ENCODE data around the gene F7.

The F7 gene

DNA sequence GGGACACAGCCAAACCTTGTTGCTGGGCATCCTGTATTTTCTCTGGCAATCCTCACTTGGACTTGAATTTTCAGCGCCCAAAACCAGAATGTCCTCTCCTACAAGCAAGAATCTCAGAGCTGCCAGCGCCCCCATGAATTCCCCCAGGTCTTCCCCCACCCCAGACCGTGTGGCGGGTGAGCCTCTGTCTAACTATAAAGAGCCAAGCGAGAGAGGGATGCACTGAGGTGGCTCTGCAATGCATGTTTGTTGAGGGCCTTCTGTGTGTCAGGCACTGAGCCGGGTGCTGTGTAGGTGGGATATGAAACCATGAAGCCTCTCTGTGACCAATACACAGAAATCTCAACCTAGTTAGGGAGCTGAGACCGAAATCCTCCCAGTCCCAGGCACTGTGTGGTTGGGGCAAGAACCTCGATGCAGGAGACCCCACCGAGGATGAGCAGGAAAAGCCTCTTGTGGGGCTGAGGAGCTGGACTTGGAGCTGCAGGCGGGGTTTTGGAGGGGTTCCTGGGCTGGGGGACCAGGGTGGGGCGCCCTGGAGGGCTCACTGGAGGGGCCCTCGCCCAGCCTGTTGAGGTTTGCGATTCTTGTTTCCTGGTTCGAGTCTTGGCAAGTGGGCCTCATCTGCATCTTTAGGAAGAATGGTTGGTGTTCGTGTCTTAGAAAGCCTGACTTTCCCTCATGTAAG is 40.5 kb downstream of the F7 start:
- Histone ChIP-seq H3K4me3 (ENCODE audit: insufficient read length, low read depth) (no peak overlapping the region), H3K9me3 (ENCODE audit: insufficient read depth, low read length) (no peaks in the 10 kb centered on the region), H3K27me3 (ENCODE audit: insufficient read depth, insufficient read length) (peaks cover 4% of the 10 kb centered on the region), H3K36me3 (ENCODE audit: insufficient read depth, insufficient read length, low read length) (no peaks in the 10 kb centered on the region), H3K4me1 (ENCODE audit: insufficient read depth, insufficient read length) (peaks cover 11% of the 10 kb centered on the region), H3K9ac (ENCODE audit: insufficient read length, low read depth) (no peak overlapping the region)
- no peak for DNase-seq (ENCODE audit: low read depth, low spot score)
- TF ChIP-seq ZNF274 (IDR thresholded peaks at IDR 0.05; ENCODE audit: low read depth, low read length) (no peak), SUZ12 (IDR thresholded peaks at IDR 0.05; ENCODE audit: extremely low read depth, insufficient read depth, insufficient read length) (no peak), YY1 (IDR thresholded peaks at IDR 0.05; ENCODE audit: insufficient read depth, insufficient read length) (no peak)

DNA sequence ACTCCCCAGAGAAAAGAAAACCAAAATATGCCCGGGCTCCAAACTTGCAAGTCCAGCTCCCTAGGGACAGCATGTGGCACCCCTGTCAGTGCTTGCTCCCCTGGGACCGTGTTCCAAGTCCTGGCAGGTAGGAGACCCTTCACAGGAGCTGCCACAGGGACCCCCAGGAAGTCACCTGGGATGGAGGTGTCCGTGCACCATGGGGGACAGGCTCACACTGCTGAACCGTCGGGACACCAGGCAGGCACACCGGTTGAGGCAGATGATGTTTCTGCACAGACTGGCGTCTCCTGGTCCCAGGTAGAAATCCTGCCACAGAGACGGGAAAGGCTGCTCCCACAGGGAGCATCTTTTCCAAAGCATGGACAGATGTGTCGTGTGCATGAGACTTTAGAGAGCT is 41.2 kb downstream of the F7 start:
- DNase-seq (ENCODE audit: low read depth, low spot score), result no peak
- TF ChIP-seq ZNF274 (IDR thresholded peaks at IDR 0.05; ENCODE audit: low read depth, low read length), result no peak
- TF ChIP-seq SUZ12 (IDR thresholded peaks at IDR 0.05; ENCODE audit: extremely low read depth, insufficient read depth, insufficient read length), result no peak
- no peak for TF ChIP-seq YY1 (IDR thresholded peaks at IDR 0.05; ENCODE audit: insufficient read depth, insufficient read length)
- H3K4me3 ChIP-seq (ENCODE audit: insufficient read length, low read depth), result no peak overlapping the region
- no peaks in the 10 kb centered on the region for H3K9me3 ChIP-seq (ENCODE audit: insufficient read depth, low read length)
- no peaks in the 10 kb centered on the region for H3K36me3 ChIP-seq (ENCODE audit: insufficient read depth, insufficient read length, low read length)
- H3K27me3 ChIP-seq (ENCODE audit: insufficient read depth, insufficient read length), result peaks cover 10% of the 10 kb centered on the region
- H3K9ac ChIP-seq (ENCODE audit: insufficient read length, low read depth), result no peak overlapping the region
- peaks cover 11% of the 10 kb centered on the region for H3K4me1 ChIP-seq (ENCODE audit: insufficient read depth, insufficient read length)

DNA sequence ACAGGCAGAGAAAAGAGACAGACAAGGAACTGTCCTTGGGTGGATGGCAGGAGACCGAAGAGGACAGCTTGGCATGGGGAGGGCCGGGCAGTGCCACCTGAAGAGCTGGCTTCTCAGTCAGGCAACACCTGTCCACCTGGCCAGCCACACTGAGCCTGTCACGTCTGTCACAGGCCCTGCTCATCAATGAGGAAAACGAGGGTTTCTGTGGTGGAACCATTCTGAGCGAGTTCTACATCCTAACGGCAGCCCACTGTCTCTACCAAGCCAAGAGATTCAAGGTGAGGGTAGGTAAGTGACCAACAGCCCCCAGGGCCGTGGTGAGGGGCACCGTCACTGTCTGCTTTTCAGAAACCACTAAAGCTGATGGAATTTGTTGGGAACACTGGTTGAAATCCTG is 41.6 kb downstream of the F7 start:
- peaks cover 13% of the 10 kb centered on the region for H3K4me1 ChIP-seq (ENCODE audit: insufficient read depth, insufficient read length)
- no peak overlapping the region for H3K4me3 ChIP-seq (ENCODE audit: insufficient read length, low read depth)
- no peak for DNase-seq (ENCODE audit: low read depth, low spot score)
- H3K27me3 ChIP-seq (ENCODE audit: insufficient read depth, insufficient read length), result peaks cover 15% of the 10 kb centered on the region
- TF ChIP-seq SUZ12 (IDR thresholded peaks at IDR 0.05; ENCODE audit: extremely low read depth, insufficient read depth, insufficient read length) (no peak), YY1 (IDR thresholded peaks at IDR 0.05; ENCODE audit: insufficient read depth, insufficient read length) (no peak), ZNF274 (IDR thresholded peaks at IDR 0.05; ENCODE audit: low read depth, low read length) (no peak)
- no peaks in the 10 kb centered on the region for H3K9me3 ChIP-seq (ENCODE audit: insufficient read depth, low read length)
- H3K9ac ChIP-seq (ENCODE audit: insufficient read length, low read depth), result no peak overlapping the region
- no peaks in the 10 kb centered on the region for H3K36me3 ChIP-seq (ENCODE audit: insufficient read depth, insufficient read length, low read length)

DNA sequence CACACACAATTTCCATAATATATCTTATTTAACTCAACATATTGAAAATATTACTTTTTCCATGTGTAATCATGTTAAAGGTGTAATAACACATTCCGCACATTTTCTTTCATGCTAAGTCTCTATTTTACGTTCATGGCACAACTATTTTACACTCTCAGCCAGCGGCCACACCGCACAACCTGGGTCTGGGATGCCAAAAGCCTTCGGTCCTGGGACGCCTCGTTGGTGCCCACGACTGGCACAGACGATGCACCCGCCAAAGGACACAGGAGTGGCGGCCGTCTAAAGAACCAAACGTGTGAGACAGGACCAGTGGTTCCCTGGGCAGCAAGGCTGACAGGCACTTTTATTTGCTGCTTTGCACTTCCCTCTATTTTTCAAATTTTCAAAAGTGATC is 42.8 kb downstream of the F7 start:
- TF ChIP-seq YY1 (IDR thresholded peaks at IDR 0.05; ENCODE audit: insufficient read depth, insufficient read length) (no peak), SUZ12 (IDR thresholded peaks at IDR 0.05; ENCODE audit: extremely low read depth, insufficient read depth, insufficient read length) (no peak), ZNF274 (IDR thresholded peaks at IDR 0.05; ENCODE audit: low read depth, low read length) (no peak)
- no peak overlapping the region for H3K4me3 ChIP-seq (ENCODE audit: insufficient read length, low read depth)
- peaks cover 9% of the 10 kb centered on the region for H3K4me1 ChIP-seq (ENCODE audit: insufficient read depth, insufficient read length)
- no peak for DNase-seq (ENCODE audit: low read depth, low spot score)
- H3K36me3 ChIP-seq (ENCODE audit: insufficient read depth, insufficient read length, low read length), result no peaks in the 10 kb centered on the region
- no peak overlapping the region for H3K9ac ChIP-seq (ENCODE audit: insufficient read length, low read depth)
- no peaks in the 10 kb centered on the region for H3K9me3 ChIP-seq (ENCODE audit: insufficient read depth, low read length)
- peaks cover 27% of the 10 kb centered on the region for H3K27me3 ChIP-seq (ENCODE audit: insufficient read depth, insufficient read length)

DNA sequence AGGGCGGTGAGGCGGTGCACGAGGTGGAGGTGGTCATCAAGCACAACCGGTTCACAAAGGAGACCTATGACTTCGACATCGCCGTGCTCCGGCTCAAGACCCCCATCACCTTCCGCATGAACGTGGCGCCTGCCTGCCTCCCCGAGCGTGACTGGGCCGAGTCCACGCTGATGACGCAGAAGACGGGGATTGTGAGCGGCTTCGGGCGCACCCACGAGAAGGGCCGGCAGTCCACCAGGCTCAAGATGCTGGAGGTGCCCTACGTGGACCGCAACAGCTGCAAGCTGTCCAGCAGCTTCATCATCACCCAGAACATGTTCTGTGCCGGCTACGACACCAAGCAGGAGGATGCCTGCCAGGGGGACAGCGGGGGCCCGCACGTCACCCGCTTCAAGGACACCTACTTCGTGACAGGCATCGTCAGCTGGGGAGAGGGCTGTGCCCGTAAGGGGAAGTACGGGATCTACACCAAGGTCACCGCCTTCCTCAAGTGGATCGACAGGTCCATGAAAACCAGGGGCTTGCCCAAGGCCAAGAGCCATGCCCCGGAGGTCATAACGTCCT is 43.4 kb downstream of the F7 start:
- Histone ChIP-seq H3K4me1 (ENCODE audit: insufficient read depth, insufficient read length) (peaks cover 5% of the 10 kb centered on the region), H3K4me3 (ENCODE audit: insufficient read length, low read depth) (no peak overlapping the region), H3K9ac (ENCODE audit: insufficient read length, low read depth) (no peak overlapping the region), H3K36me3 (ENCODE audit: insufficient read depth, insufficient read length, low read length) (no peaks in the 10 kb centered on the region), H3K9me3 (ENCODE audit: insufficient read depth, low read length) (no peaks in the 10 kb centered on the region), H3K27me3 (ENCODE audit: insufficient read depth, insufficient read length) (peaks cover 27% of the 10 kb centered on the region)
- DNase-seq (ENCODE audit: low read depth, low spot score), result no peak
- TF ChIP-seq YY1 (IDR thresholded peaks at IDR 0.05; ENCODE audit: insufficient read depth, insufficient read length) (no peak), ZNF274 (IDR thresholded peaks at IDR 0.05; ENCODE audit: low read depth, low read length) (no peak), SUZ12 (IDR thresholded peaks at IDR 0.05; ENCODE audit: extremely low read depth, insufficient read depth, insufficient read length) (no peak)

DNA sequence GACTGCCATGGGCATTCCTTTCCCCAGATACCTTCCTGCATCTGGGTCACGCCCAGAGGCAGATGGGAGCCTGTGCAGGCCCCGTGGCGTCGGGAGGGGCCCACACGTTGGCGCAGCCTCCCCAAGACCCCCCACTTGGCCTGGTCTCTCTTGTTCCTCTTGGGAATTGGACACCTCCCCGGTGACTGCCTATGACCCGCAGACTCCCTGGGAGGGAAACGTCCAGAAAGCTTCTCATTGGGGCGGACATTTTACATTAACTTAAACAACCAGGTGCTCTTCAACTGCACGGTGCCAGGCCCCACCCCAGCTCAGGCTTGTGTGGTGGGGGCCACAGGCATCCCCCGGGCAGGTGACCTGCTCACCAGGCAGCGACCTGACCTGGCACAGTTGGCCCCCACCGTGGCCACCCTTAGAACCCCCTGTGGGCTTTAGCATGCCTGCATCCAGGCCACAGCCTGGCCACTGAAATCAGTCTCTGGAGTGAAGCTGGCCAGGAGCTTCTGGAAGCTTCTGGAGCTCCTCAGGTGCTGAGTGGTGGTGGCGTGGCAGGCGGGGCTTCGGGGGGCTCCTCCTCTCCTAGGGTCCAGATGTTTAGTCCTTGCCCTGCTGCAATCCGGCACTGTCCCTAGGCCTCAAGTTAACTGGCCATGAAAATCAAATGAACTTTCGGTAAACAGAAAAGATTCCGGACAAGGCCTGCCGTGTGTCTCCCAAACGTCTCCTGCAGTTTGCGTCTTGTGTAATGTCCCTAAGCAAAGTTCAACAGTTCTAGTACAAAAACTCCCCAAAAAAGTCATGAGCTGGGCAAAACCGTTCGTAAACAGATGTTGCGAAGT is 44.3 kb downstream of the F7 start:
- TF ChIP-seq YY1 (IDR thresholded peaks at IDR 0.05; ENCODE audit: insufficient read depth, insufficient read length) (no peak), SUZ12 (IDR thresholded peaks at IDR 0.05; ENCODE audit: extremely low read depth, insufficient read depth, insufficient read length) (no peak), ZNF274 (IDR thresholded peaks at IDR 0.05; ENCODE audit: low read depth, low read length) (no peak)

More for the DNA sequence above, 44.3 kb downstream of the F7 start:
- peaks cover 27% of the 10 kb centered on the region for H3K27me3 ChIP-seq (ENCODE audit: insufficient read depth, insufficient read length)
- H3K36me3 ChIP-seq (ENCODE audit: insufficient read depth, insufficient read length, low read length), result no peaks in the 10 kb centered on the region
- no peaks in the 10 kb centered on the region for H3K9me3 ChIP-seq (ENCODE audit: insufficient read depth, low read length)
- H3K4me3 ChIP-seq (ENCODE audit: insufficient read length, low read depth), result no peak overlapping the region
- no peak overlapping the region for H3K9ac ChIP-seq (ENCODE audit: insufficient read length, low read depth)
- no peak for DNase-seq (ENCODE audit: low read depth, low spot score)
- H3K4me1 ChIP-seq (ENCODE audit: insufficient read depth, insufficient read length), result peaks cover 1% of the 10 kb centered on the region
